T-cell (primary cell): ENCODE results near the gene TBC1D16. TPM values are rescaled to one million over a fixed set of nuclear protein-coding genes. Genes with fewer than 3 reads are reported as not detected.

ENCODE experiments used
- ATAC-seq, 4 experiments: fragments of 200-7000 bp in 3 of 4; fragments of 150-1000 bp in 1 of 4; cut with Tn5 transposase; replicated peaks in 1 of 4; 1 replicate in 3 of 4; 2 replicates in 1 of 4; pipeline ENCODE4 v1.10.0; 2021; ENCODE audit warnings: moderate library complexity in 3 of 4, mild to moderate bottlenecking in 2 of 4, moderate number of reproducible peaks in 1 of 4
- CTCF ChIA-PET, 2 donors: fragments of 300-600 bp; sonication (Branson Sonifier 250); formaldehyde crosslinking; loops; one replicate each; lab custom pipeline; 2022; ENCODE audit warnings: antibody characterized with exemption in 2 of 2; lab: Charles Lee
- POLR2A ChIA-PET, 2 donors: fragments of 300-600 bp; sonication (Branson Sonifier 250); formaldehyde crosslinking; loops; one replicate each; lab custom pipeline; 2022; ENCODE audit warnings: antibody characterized with exemption in 2 of 2; lab: Charles Lee
- DNase-seq, 35 experiments: peaks; one replicate each; pipeline versions ENCODE4 v3.0.0 to v3.0.0-alpha.2; 2013 to 2023
- H3K27ac ChIP-seq: one replicate; pipeline ENCODE4 v1.5.1; 2013; ENCODE audit warnings: low read length
- H3K27me3 ChIP-seq, 2 experiments: replicated peaks in 1 of 2; 1 replicate in 1 of 2; 2 replicates in 1 of 2; pipeline versions ENCODE4 v1.6.1 to v1.7.0; 2013; ENCODE audit warnings: low read length in 1 of 2, mixed read lengths in 1 of 2; ENCODE audit not compliant: control insufficient read depth in 2 of 2, insufficient read depth in 2 of 2; ENCODE audit errors: extremely low read depth in 1 of 2
- H3K36me3 ChIP-seq, 2 donors: 1 replicate in 1 of 2; 2 replicates in 1 of 2; pipeline versions ENCODE4 v1.6.1 to v1.7.0; 2013; ENCODE audit warnings: low read length in 1 of 2; ENCODE audit not compliant: control insufficient read depth in 2 of 2, insufficient read depth in 1 of 2; ENCODE audit errors: extremely low read depth in 1 of 2
- H3K4me1 ChIP-seq, 2 experiments: 1 replicate in 1 of 2; 2 replicates in 1 of 2; pipeline versions ENCODE4 v1.6.1 to v1.7.0; 2013; ENCODE audit warnings: low read length in 2 of 2, mixed read lengths in 1 of 2; ENCODE audit not compliant: insufficient read depth in 2 of 2, control insufficient read depth in 1 of 2; ENCODE audit errors: extremely low read depth in 1 of 2
- H3K4me3 ChIP-seq, 2 donors: 1 replicate in 1 of 2; 2 replicates in 1 of 2; pipeline versions ENCODE4 v1.5.1 to v1.7.0; 2013; ENCODE audit warnings: mild to moderate bottlenecking in 2 of 2, low read length in 1 of 2, moderate library complexity in 1 of 2; ENCODE audit not compliant: control insufficient read depth in 1 of 2; ENCODE audit errors: extremely low read depth in 1 of 2
- H3K9me3 ChIP-seq: 2 replicates; pipeline ENCODE4 v1.7.0; 2013
- H3K27ac Mint-ChIP-seq, 2 donors: one replicate each; pipeline ENCODE4 v1.8.0; 2020 to 2021; ENCODE audit warnings: mild to moderate bottlenecking in 2 of 2, mixed read lengths in 2 of 2
- H3K27me3 Mint-ChIP-seq, 2 donors: one replicate each; pipeline ENCODE4 v1.8.0; 2021 to 2022; ENCODE audit warnings: mixed read lengths in 2 of 2
- H3K36me3 Mint-ChIP-seq: one replicate; pipeline ENCODE4 v1.8.0; 2021; ENCODE audit warnings: mixed read lengths
- H3K4me1 Mint-ChIP-seq, 3 donors: one replicate each; pipeline ENCODE4 v1.8.0; 2020 to 2022; ENCODE audit warnings: mixed read lengths in 3 of 3, mild to moderate bottlenecking in 1 of 3
- H3K4me3 Mint-ChIP-seq, 3 donors: one replicate each; pipeline ENCODE4 v1.8.0; 2020 to 2022; ENCODE audit warnings: mild to moderate bottlenecking in 3 of 3, mixed read lengths in 3 of 3, moderate library complexity in 3 of 3
- H3K9me3 Mint-ChIP-seq, 3 donors: one replicate each; pipeline ENCODE4 v1.8.0; 2020 to 2022; ENCODE audit warnings: mixed read lengths in 3 of 3
- WGBS: methylation state at CpG from one replicate; pipeline ENCODE4 v1.1.5; 2013; ENCODE audit warnings: missing lambda C conversion rate; ENCODE audit not compliant: insufficient coverage; 5-methylcytosine and 5-hydroxymethylcytosine counted together
- total RNA-seq, 35 experiments: library from RNA in 6 of 35; stranded (reverse) in 6 of 35; fragments of 120-200 nt in 1 of 35; gene quantifications; one replicate each; pipeline versions ENCODE4 v1.2.1 to v1.2.4 and lab custom pipeline; 2013 to 2026

Gene TBC1D16
- total RNA-seq, 5 donors from 2014 or later (not counting 1 experiment from before 2014, with no cell fraction given) = 1.9 to 6.1 (median 3.4) TPM

DNA sequence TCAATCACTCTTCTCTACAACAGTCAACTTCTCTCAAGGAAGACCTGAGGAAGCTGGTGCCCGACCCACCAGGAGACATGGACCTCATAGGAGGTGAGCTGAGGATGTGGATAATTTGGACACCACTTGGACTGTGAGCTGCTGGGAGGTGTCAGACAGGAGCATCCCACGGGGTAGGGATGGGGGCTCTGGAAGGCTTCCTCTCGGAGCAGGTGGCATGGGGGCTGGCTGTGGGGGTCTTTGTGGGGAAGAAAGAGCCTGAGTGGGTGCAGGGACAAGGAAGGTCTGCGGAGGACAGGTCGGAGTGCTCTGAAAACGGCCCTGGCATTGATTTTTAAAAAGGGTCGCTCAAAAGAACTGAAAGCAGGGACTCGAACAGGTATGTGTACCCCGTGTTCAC lies 64.0 kb downstream of the TBC1D16 start:
- Mint-ChIP-seq H3K4me3 (no peak overlapping the region), H3K4me1 (peaks cover 0 to 7% (median 0%) of the 10 kb centered on the region in 3 donors), H3K36me3 (peaks cover 3% of the 10 kb centered on the region), H3K27me3 (peaks cover 4 to 5% of the 10 kb centered on the region in 2 donors), H3K9me3 (no peaks in the 10 kb centered on the region), H3K27ac (no peak overlapping the region)
- H3K36me3 ChIP-seq = no peaks in the 10 kb centered on the region
- H3K27me3 ChIP-seq = peaks cover 0 to 41% of the 10 kb centered on the region in 2 experiments
- no peaks in the 10 kb centered on the region for H3K9me3 ChIP-seq
- ATAC-seq (no peak), DNase-seq (no peak)
- no peak overlapping the region for H3K4me3 ChIP-seq
- H3K4me1 ChIP-seq = peaks cover 0 to 5% of the 10 kb centered on the region in 2 experiments
- POLR2A ChIA-PET = no interaction called here
- 83% methylated on average over 9 of the region's 9 CpGs for WGBS
- H3K27ac ChIP-seq = no peak overlapping the region
- CTCF ChIA-PET = interaction anchor here (0.7 to 1.0 kb wide), 3 partner anchors 29 to 190 kb away, joined by 3 to 11 read pairs (median 3); no protein-coding TSS in a partner anchor

DNA sequence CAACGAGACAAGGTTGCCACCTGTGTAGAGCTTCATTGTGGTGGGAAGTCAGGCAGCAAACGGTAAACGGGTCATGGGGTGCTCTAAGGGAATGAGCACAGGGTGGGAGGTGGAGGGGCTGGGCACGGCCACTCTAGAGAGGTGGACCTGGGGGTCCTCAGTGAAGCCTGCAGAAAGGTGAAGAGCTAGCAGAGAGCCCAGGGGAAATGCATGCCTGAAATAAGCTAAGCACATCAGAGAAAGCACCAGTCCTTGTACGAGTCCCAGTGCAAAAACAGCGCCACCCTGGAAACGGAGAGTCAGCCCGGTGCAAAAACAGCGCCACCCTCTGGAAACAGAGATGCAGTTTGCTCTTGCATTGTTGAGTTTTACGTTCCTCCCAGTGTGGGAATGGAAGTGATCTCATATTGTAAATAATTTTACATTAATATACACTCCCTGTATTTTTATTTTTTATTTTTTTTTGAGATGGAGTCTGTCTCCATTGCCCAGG lies 65.0 kb downstream of the TBC1D16 start:
- H3K4me3 Mint-ChIP-seq = no peak overlapping the region
- H3K36me3 Mint-ChIP-seq = peaks cover 3% of the 10 kb centered on the region
- ATAC-seq (peak in 1 of 4 experiments; percentile 52), DNase-seq (peak in 20 of 35 experiments; percentile 11 to 79 (median 42))
- Histone ChIP-seq H3K36me3 (no peaks in the 10 kb centered on the region), H3K27ac (no peak overlapping the region), H3K4me3 (no peak overlapping the region), H3K27me3 (peaks cover 0 to 38% of the 10 kb centered on the region in 2 experiments), H3K4me1 (peaks cover 0 to 5% of the 10 kb centered on the region in 2 experiments), H3K9me3 (no peaks in the 10 kb centered on the region)
- peaks cover 5 to 7% of the 10 kb centered on the region in 2 donors for H3K27me3 Mint-ChIP-seq
- no peaks in the 10 kb centered on the region for H3K9me3 Mint-ChIP-seq
- H3K27ac Mint-ChIP-seq = no peak overlapping the region
- POLR2A ChIA-PET = no interaction called here
- WGBS = 31% methylated on average over 6 of the region's 10 CpGs
- CTCF ChIA-PET = interaction anchor here (0.6 to 0.7 kb wide), 2 partner anchors 15 to 189 kb away, joined by 3 to 4 read pairs; no protein-coding TSS in a partner anchor
- H3K4me1 Mint-ChIP-seq = peaks cover 0 to 10% (median 0%) of the 10 kb centered on the region in 3 donors

DNA sequence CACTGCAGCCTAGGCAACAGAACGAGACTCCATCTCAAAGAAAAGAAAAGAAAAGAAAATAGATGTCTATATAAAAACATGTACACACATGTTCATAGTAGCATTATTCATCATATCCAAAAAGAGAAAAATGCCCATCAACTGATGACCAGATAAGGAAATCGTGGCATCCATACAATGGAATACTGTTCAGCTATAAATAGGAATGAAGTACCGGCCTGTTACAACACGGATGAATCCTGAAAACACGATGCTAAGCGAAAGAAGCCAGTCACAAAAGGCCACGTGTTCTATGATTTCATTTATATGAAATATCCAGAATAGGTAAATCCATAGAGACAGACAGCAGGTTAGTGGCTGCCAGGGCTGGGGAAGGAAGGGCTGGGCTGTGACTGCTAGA lies 65.8 kb downstream of the TBC1D16 start:
- Mint-ChIP-seq H3K4me1 (peaks cover 0 to 10% (median 0%) of the 10 kb centered on the region in 3 donors), H3K4me3 (no peak overlapping the region), H3K36me3 (peaks cover 3% of the 10 kb centered on the region), H3K27me3 (peaks cover 5 to 7% of the 10 kb centered on the region in 2 donors), H3K9me3 (no peaks in the 10 kb centered on the region), H3K27ac (no peak overlapping the region)
- peaks cover 0 to 5% of the 10 kb centered on the region in 2 experiments for H3K4me1 ChIP-seq
- 100% methylated on average over 1 of the region's 7 CpGs for WGBS
- DNase-seq = no peak
- no peaks in the 10 kb centered on the region for H3K9me3 ChIP-seq
- POLR2A ChIA-PET = no interaction called here
- H3K4me3 ChIP-seq = no peak overlapping the region
- no peak for ATAC-seq
- peaks cover 0 to 33% of the 10 kb centered on the region in 2 experiments for H3K27me3 ChIP-seq
- no peak overlapping the region for H3K27ac ChIP-seq
- no peaks in the 10 kb centered on the region for H3K36me3 ChIP-seq
- CTCF ChIA-PET = interaction anchor here in 1 of 2 donors (0.6 kb wide), 1 partner anchor 16 kb away, joined by 4 read pairs; no protein-coding TSS in a partner anchor

DNA sequence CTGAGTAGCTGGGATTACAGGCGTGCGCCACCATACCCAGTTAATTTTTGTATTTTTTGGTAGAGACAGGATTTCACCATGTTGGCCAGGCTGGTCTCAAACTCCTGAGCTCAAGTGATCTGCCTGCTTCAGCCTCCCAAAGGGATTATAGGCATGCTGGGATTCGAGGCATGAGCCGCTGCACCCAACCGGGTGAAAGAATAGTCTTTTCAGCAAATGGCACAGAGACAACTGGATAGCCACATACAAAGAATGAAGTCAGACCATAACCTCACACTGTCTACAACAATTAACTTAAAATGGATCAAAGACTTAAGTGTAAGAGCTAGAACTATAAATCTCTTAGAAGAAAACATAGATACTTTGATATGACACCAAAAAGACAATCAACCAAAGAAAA lies 67.6 kb downstream of the TBC1D16 start:
- Histone ChIP-seq H3K9me3 (no peaks in the 10 kb centered on the region), H3K27ac (no peak overlapping the region), H3K4me1 (peaks cover 0 to 5% of the 10 kb centered on the region in 2 experiments), H3K27me3 (peaks cover 0 to 28% of the 10 kb centered on the region in 2 experiments), H3K36me3 (no peaks in the 10 kb centered on the region), H3K4me3 (no peak overlapping the region)
- H3K36me3 Mint-ChIP-seq = peaks cover 3% of the 10 kb centered on the region
- H3K4me3 Mint-ChIP-seq = no peak overlapping the region
- ATAC-seq = no peak
- ChIA-PET CTCF (interaction anchor here in 1 of 2 donors (0.6 kb wide), 1 partner anchor 174 kb away, joined by 3 read pairs; no protein-coding TSS in a partner anchor), POLR2A (interaction anchor here in 1 of 2 donors (0.6 kb wide), 1 partner anchor 33 kb away, joined by 8 read pairs; no protein-coding TSS in a partner anchor)
- H3K27me3 Mint-ChIP-seq = peaks cover 12% of the 10 kb centered on the region in 2 donors
- no peak overlapping the region for H3K27ac Mint-ChIP-seq
- peaks cover 0 to 10% (median 0%) of the 10 kb centered on the region in 3 donors for H3K4me1 Mint-ChIP-seq
- 80% methylated on average over 2 of the region's 5 CpGs for WGBS
- DNase-seq = no peak
- no peaks in the 10 kb centered on the region for H3K9me3 Mint-ChIP-seq

DNA sequence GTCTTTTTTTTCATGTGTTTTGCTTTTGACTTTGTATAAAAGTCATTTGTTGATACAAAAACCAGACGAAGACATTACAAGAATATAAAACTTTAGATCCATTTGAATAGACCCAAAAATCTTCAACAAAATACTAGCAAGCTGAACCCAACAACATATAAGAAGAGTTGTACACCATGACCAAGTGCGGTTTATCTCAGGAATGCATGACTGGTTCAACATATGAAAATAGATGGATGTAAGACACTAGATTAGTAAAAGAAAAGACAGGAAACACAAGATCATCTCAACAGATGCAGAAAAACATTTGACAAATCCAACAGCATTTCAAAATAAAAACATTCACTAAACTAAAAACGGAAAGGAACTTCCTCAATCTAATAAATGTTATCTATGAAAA lies 69.0 kb downstream of the TBC1D16 start:
- Mint-ChIP-seq H3K4me1 (peaks cover 0 to 10% (median 0%) of the 10 kb centered on the region in 3 donors), H3K36me3 (peaks cover 2% of the 10 kb centered on the region), H3K27me3 (peaks cover 8 to 10% of the 10 kb centered on the region in 2 donors), H3K27ac (no peak overlapping the region), H3K4me3 (no peak overlapping the region), H3K9me3 (no peaks in the 10 kb centered on the region)
- Histone ChIP-seq H3K4me1 (peaks cover 0 to 5% of the 10 kb centered on the region in 2 experiments), H3K9me3 (no peaks in the 10 kb centered on the region), H3K27ac (no peak overlapping the region), H3K36me3 (no peaks in the 10 kb centered on the region), H3K4me3 (no peak overlapping the region), H3K27me3 (peaks cover 0 to 18% of the 10 kb centered on the region in 2 experiments)
- DNase-seq = no peak
- POLR2A ChIA-PET = no interaction called here
- no CpG with 5 or more reads among the region's 3 CpGs for WGBS
- no peak for ATAC-seq
- CTCF ChIA-PET = no interaction called here

DNA sequence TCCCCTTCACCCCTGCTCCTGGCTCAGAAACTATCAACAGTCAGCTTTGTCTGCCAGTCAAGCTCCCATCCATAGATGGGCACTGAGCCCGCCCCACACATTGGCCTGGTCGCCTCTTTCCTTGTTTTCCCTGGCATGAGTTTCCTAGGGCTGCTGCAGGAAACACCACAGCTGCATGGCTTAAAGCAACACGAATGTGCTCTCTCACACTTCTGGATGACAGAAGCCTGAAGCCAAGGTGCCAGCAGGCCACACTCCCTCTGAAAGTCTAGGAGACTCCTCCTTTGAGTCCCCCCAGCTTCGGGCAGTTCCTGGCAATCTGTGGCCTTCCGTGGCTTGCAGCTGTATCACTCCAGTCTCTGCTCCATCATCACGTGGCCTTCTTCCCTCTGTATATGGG lies 69.9 kb downstream of the TBC1D16 start:
- ATAC-seq (no peak), DNase-seq (no peak)
- ChIA-PET POLR2A (no interaction called here), CTCF (interaction anchor here in 1 of 2 donors (0.7 kb wide), 1 partner anchor 18 kb away, joined by 3 read pairs; no protein-coding TSS in a partner anchor)
- Mint-ChIP-seq H3K27me3 (peaks cover 7 to 8% of the 10 kb centered on the region in 2 donors), H3K4me3 (no peak overlapping the region), H3K27ac (no peak overlapping the region), H3K9me3 (no peaks in the 10 kb centered on the region), H3K4me1 (peaks cover 0 to 14% (median 0%) of the 10 kb centered on the region in 3 donors), H3K36me3 (no peaks in the 10 kb centered on the region)
- no peak overlapping the region for H3K4me3 ChIP-seq
- WGBS = 91% methylated on average over 4 of the region's 6 CpGs
- no peaks in the 10 kb centered on the region for H3K9me3 ChIP-seq
- no peaks in the 10 kb centered on the region for H3K36me3 ChIP-seq
- H3K4me1 ChIP-seq = peaks cover 0 to 5% of the 10 kb centered on the region in 2 experiments
- no peak overlapping the region for H3K27ac ChIP-seq
- peaks cover 0 to 11% of the 10 kb centered on the region in 2 experiments for H3K27me3 ChIP-seq
